ENCODE data around the gene MTHFR. TPM values are rescaled to one million over a fixed set of nuclear protein-coding genes. Genes with fewer than 3 reads are reported as not detected.
A peak's percentile ranks its signal among the peaks of the same experiment; 100 is the strongest.

MTHFR gene
- total RNA-seq, 2 experiments from 2014 or later = 47.0 to 47.1 TPM

GRCh38 chr1:11789126-11790067 is 16.4 kb downstream of the MTHFR start:
- Mint-ChIP-seq H3K9me3 (no peaks in the 10 kb centered on the region), H3K27ac (no peak overlapping the region), H3K27me3 (no peaks in the 10 kb centered on the region), H3K4me3 (no peak overlapping the region), H3K36me3 (peaks cover 12% of the 10 kb centered on the region), H3K4me1 (no peaks in the 10 kb centered on the region)
- no peak for ATAC-seq (ENCODE audit: low read depth)
- no peak for DNase-seq
- POLR2A ChIA-PET = interaction anchor here (0.6 kb wide), 1 partner anchor 16 kb away, joined by 3 read pairs; no protein-coding TSS in a partner anchor

GRCh38 chr1:11788549-11789053 is 17.2 kb downstream of the MTHFR start:
- H3K9me3 Mint-ChIP-seq = no peaks in the 10 kb centered on the region
- POLR2A ChIA-PET = interaction anchor here (1.4 kb wide), 1 partner anchor 15 kb away, joined by 3 read pairs; no protein-coding TSS in a partner anchor
- DNase-seq (no peak), ATAC-seq (ENCODE audit: low read depth) (no peak)
- H3K36me3 Mint-ChIP-seq = peaks cover 12% of the 10 kb centered on the region
- H3K27me3 Mint-ChIP-seq = no peaks in the 10 kb centered on the region
- no peak overlapping the region for H3K4me3 Mint-ChIP-seq
- H3K27ac Mint-ChIP-seq = no peak overlapping the region
- H3K4me1 Mint-ChIP-seq = no peaks in the 10 kb centered on the region

DNA sequence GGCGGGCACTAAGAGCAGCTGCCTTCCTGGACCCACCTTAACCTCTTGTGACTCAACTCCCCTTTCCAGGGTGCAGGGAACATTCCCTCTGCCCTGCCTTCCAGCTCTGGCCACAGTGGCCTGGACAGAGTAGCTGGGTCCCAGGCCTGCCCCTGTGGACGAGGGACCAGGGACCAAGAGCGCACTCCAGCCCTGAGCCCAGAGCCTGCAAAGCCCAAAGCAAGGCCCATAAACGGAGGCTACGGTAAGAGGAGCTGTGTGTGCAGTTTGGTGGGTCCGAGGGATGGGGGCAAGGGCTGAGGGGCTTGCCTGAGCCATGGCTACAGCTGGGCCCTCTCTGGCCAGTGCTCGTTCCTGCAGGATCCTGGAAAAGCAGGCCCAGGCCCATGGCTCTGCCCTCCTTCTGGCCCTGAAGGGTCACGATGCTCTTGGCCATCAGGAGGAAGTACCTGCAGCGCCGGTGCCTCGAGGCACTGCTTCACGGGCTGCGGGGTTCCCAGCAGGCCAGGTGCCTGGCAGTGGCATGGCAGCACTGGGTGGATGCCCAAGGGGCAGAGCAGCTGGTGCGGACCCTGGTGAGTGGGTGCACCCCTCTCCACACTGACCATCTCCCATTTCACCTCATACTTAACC is 17.8 kb downstream of the MTHFR start:
- Mint-ChIP-seq H3K9me3 (no peaks in the 10 kb centered on the region), H3K27me3 (no peaks in the 10 kb centered on the region), H3K27ac (no peak overlapping the region), H3K36me3 (peaks cover 12% of the 10 kb centered on the region), H3K4me1 (no peaks in the 10 kb centered on the region), H3K4me3 (no peak overlapping the region)
- POLR2A ChIA-PET = interaction anchor here (1.3 to 1.4 kb wide), 2 partner anchors 16 to 120 kb away, joined by 3 to 4 read pairs; no protein-coding TSS in a partner anchor
- no peak for ATAC-seq (ENCODE audit: low read depth)
- DNase-seq = no peak

DNA sequence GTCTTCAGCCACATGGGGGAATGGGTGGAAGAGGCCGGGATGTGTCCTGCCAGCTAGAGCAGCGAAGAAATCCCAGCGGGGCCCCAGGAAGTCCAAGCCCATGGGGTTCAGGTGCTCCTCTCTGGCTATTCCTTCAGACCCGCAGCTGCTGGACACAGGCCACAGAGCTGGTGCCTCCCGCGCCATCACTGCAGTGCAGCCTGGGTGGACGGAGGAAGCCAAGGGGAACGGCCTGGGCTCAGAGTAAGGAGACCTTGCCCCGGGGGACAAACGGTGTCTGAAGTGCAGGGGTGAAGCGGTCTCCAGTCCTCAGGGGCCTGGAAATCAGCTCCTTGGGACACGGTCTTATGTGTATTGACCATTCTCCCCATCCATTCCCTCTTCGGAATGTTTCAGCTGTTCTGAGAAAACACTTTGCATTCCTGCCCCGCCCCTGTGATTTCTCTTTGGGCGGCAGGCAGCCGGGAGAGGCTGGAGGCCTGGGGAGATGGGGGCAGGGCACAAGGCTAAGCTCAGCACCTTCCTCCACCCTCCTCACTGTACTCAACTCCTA is 18.4 kb downstream of the MTHFR start:
- Mint-ChIP-seq H3K27me3 (no peaks in the 10 kb centered on the region), H3K36me3 (peaks cover 8% of the 10 kb centered on the region), H3K4me3 (no peak overlapping the region), H3K27ac (no peak overlapping the region), H3K4me1 (no peaks in the 10 kb centered on the region), H3K9me3 (no peaks in the 10 kb centered on the region)
- POLR2A ChIA-PET = interaction anchor here (1.1 to 1.4 kb wide), 3 partner anchors 16 to 121 kb away, joined by 3 to 4 read pairs (median 3); no protein-coding TSS in a partner anchor
- ATAC-seq (ENCODE audit: low read depth) = no peak
- DNase-seq = no peak

- DNase-seq (no peak), ATAC-seq (ENCODE audit: low read depth) (no peak)
- H3K27me3 Mint-ChIP-seq = no peaks in the 10 kb centered on the region
- no peaks in the 10 kb centered on the region for H3K36me3 Mint-ChIP-seq
- no peak overlapping the region for H3K4me3 Mint-ChIP-seq
- no peaks in the 10 kb centered on the region for H3K9me3 Mint-ChIP-seq
- POLR2A ChIA-PET = interaction anchor here (1.1 kb wide), 1 partner anchor 17 kb away, joined by 3 read pairs; no protein-coding TSS in a partner anchor
- H3K4me1 Mint-ChIP-seq = no peaks in the 10 kb centered on the region
- no peak overlapping the region for H3K27ac Mint-ChIP-seq
Measured at GRCh38 chr1:11786168-11786567, 19.6 kb downstream of the MTHFR start.

DNA sequence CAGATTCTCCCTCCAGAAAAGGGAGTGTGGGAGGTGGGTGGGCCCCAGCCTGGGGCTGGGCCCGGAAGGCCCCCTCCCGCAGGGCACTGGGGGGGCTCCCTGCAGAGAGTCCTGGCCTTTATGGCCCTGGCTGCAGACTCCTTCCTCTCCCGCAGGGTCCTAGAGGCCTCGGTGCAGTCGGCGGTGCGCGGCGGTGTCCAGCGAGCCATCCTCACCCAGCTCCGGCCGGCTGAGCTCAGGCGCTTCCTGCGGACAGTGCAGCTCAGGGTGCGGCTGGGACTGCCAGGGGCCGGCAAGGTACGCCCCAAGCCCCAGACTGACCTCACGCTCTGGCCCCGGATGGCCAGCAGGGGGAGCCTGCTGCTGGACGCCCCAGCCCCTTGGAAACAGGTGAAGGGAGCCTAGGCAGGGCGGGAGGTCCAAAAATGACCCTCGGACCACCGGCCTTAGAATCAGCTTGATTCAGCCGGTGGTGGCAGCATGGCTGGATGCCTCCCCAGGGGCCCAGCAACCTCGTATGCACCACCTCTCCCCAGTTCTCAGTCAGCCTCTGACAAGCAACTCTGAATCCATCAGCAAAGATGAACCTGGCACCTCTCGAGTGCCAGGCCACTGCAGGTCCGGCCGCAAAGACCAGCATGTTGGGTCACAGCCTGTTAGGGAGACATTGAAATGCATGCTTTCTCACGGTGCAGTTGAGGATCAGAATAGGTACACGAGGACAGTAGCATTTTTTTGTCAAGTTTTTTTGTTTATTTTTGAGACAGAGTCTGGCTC is 20.6 kb downstream of the MTHFR start:
- ATAC-seq (ENCODE audit: low read depth) (peak; percentile 65), DNase-seq (peak; percentile 67)
- H3K36me3 Mint-ChIP-seq = no peaks in the 10 kb centered on the region
- H3K9me3 Mint-ChIP-seq = no peaks in the 10 kb centered on the region
- POLR2A ChIA-PET = no interaction called here
- peak overlapping the region; percentile 45 for H3K4me3 Mint-ChIP-seq
- peaks cover 2% of the 10 kb centered on the region for H3K27me3 Mint-ChIP-seq
- no peak overlapping the region for H3K27ac Mint-ChIP-seq
- H3K4me1 Mint-ChIP-seq = no peaks in the 10 kb centered on the region

DNA sequence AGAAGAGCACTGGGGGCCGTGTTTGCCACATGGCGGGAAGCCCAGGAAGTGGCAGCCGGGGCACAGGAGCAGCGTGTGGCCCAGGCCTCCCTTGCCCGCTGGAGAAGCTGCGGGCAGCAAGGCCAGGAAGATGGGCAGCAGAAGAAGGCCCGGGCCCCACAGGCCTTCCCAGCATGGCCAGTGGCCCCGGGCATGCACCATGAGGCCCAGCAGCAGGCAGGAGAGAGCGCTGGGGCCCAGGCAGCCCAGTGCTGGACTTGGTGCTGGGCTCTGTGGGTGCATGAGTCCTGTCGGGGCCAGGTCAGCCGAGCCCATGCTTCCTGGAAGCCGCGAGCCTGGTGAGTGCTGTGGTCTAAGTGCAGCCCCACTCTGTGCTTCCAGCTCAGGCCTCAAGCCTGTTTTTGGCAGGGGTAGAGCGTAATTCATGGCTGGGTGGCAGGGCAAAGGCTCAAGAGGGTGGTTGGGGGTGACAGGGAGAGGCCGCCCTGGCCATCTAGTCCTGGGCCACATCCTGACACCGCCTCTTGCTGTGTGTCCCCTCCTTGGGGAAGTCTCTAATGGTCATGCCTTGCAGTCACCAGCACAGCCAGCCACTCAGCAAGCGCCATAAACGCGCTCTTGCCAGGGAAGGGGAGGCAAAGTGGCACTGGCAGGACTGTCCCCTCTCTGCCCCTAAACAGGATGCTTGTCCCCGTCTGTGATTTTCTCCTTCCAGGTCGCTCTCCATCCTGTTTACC is 21.3 kb downstream of the MTHFR start:
- peak; percentile 20 for ATAC-seq (ENCODE audit: low read depth)
- Mint-ChIP-seq H3K36me3 (no peaks in the 10 kb centered on the region), H3K27ac (no peak overlapping the region), H3K9me3 (no peaks in the 10 kb centered on the region), H3K4me1 (no peaks in the 10 kb centered on the region), H3K4me3 (no peak overlapping the region), H3K27me3 (peaks cover 2% of the 10 kb centered on the region)
- no peak for DNase-seq
- POLR2A ChIA-PET = interaction anchor here (0.9 kb wide), 1 partner anchor 19 kb away, joined by 5 read pairs; no protein-coding TSS in a partner anchor

GRCh38 chr1:11783556-11783955 is 22.2 kb downstream of the MTHFR start:
- Mint-ChIP-seq H3K9me3 (no peaks in the 10 kb centered on the region), H3K36me3 (no peaks in the 10 kb centered on the region), H3K27ac (no peak overlapping the region), H3K4me1 (no peaks in the 10 kb centered on the region), H3K27me3 (peaks cover 2% of the 10 kb centered on the region), H3K4me3 (no peak overlapping the region)
- POLR2A ChIA-PET = interaction anchor here (0.9 kb wide), 1 partner anchor 20 kb away, joined by 5 read pairs; no protein-coding TSS in a partner anchor
- no peak for DNase-seq
- ATAC-seq (ENCODE audit: low read depth) = no peak

DNA sequence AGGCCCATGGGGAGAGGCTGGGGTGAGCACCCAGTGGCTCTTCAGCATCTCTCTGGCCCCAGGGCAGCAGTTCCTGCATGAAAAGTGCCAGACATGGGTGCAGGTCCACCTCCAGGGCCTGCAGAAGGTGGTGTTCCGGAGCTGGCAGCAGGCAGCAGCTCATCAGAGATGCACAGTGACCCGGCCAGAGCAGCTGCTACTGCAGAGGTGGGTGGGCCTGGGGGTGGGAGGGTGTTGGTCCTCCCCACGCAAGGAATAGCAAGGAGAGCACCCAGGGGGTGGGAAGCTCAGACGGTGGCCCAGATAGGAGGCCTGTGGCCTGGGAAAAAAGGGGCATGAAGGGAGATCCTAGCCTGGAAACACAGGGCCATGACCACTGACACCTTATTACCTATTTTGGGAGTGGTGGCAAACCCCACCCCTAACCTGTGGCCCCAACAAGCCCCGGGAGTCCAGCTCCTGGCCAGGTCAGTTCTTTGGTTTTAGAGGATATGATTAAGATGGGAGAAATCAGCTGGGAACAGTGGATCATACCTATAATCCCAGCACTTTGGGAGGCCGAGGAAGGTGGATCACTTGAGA is 23.5 kb downstream of the MTHFR start:
- Mint-ChIP-seq H3K9me3 (no peaks in the 10 kb centered on the region), H3K27me3 (peaks cover 2% of the 10 kb centered on the region), H3K4me1 (no peaks in the 10 kb centered on the region), H3K36me3 (no peaks in the 10 kb centered on the region), H3K4me3 (no peak overlapping the region), H3K27ac (no peak overlapping the region)
- POLR2A ChIA-PET = interaction anchor here (0.7 kb wide), 1 partner anchor 24 kb away, joined by 3 read pairs; no protein-coding TSS in a partner anchor
- DNase-seq (no peak), ATAC-seq (ENCODE audit: low read depth) (no peak)

GRCh38 chr1:11781297-11781696 is 24.5 kb downstream of the MTHFR start:
- Mint-ChIP-seq H3K4me3 (no peak overlapping the region), H3K36me3 (no peaks in the 10 kb centered on the region), H3K9me3 (no peaks in the 10 kb centered on the region), H3K4me1 (no peaks in the 10 kb centered on the region), H3K27ac (no peak overlapping the region), H3K27me3 (peaks cover 4% of the 10 kb centered on the region)
- DNase-seq (no peak), ATAC-seq (ENCODE audit: low read depth) (no peak)
- POLR2A ChIA-PET = interaction anchor here (1.6 kb wide), 1 partner anchor 22 kb away, joined by 3 read pairs; no protein-coding TSS in a partner anchor

DNA sequence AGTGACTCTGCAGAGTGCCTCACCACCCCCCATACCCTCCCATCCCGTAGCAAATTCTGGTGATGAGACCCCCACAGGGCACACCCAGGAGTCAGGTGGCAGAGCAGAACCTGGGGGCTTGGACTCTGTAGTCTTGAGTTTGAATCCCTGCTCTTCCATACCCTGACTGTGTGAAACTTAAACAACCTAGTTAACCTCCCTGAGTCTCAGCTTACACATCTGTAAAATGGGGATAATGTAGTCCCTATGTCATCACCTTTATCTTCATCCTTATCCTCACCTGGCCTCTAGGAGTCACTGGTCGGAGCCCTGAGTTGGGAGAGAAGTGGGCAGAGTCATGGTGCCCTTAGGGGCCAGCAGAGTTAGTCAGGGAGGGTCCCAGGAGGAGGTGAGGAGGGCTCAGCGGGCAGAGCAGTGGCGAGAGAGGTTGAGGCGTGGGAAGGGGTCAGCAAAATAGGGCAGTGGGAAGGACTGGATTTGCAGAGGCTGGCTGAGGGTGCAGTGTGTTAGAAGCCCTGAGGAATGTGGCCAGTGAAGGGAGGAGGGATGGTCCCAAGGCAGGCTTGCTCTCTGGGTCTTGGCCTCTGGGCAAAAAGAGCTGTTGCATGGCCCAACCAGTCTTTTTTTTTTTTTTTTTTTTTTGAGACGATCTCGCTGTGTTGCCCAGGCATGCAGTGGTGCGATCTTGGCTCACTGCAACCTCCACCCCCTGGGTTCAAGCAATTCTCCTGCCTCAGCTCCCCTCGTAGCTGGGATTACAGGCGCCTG is 25.2 kb downstream of the MTHFR start:
- DNase-seq (no peak), ATAC-seq (ENCODE audit: low read depth) (no peak)
- Mint-ChIP-seq H3K4me3 (no peak overlapping the region), H3K27ac (peak overlapping the region; percentile 73), H3K4me1 (no peaks in the 10 kb centered on the region), H3K9me3 (no peaks in the 10 kb centered on the region), H3K27me3 (peaks cover 4% of the 10 kb centered on the region), H3K36me3 (no peaks in the 10 kb centered on the region)
- POLR2A ChIA-PET = interaction anchor here (1.6 kb wide), 1 partner anchor 23 kb away, joined by 3 read pairs; no protein-coding TSS in a partner anchor

Measured in activated naive CD8-positive, alpha-beta T cell treated with anti-CD3 and anti-CD28 coated beads, Interleukin-2, amount 10 ng/mL, durations not matched to agents 7 days and 5 days (primary cell).